GM10847 (cell line): Measurements from ENCODE around the gene PDZK1IP1.

Experiments used
- POLR2A ChIP-seq: IDR thresholded peaks from 2 replicates; pipeline ENCODE4 v1.6.1; 2011; ENCODE audit not compliant: insufficient read length; ENCODE audit errors: extremely low read depth

Gene PDZK1IP1

GRCh38 chr1:47226839-47227215 lies 37.0 kb upstream of the PDZK1IP1 start:
- TF ChIP-seq POLR2A = no peak

- no peak for TF ChIP-seq POLR2A
Observed at GRCh38 chr1:47226121-47226838, 36.4 kb upstream of the PDZK1IP1 start.

GRCh38 chr1:47225430-47226100 lies 35.7 kb upstream of the PDZK1IP1 start:
- no peak for TF ChIP-seq POLR2A

- TF ChIP-seq POLR2A = no peak
Observed at GRCh38 chr1:47224676-47225399, 35.0 kb upstream of the PDZK1IP1 start.

GRCh38 chr1:47223921-47224675 lies 34.3 kb upstream of the PDZK1IP1 start:
- TF ChIP-seq POLR2A = no peak

- TF ChIP-seq POLR2A = no peak
Observed at GRCh38 chr1:47223174-47223920, 33.5 kb upstream of the PDZK1IP1 start.

GRCh38 chr1:47222476-47222875 lies 32.6 kb upstream of the PDZK1IP1 start:
- TF ChIP-seq POLR2A = no peak

GRCh38 chr1:47219590-47220220 lies 29.9 kb upstream of the PDZK1IP1 start:
- no peak for TF ChIP-seq POLR2A

GRCh38 chr1:47219001-47219400 lies 29.2 kb upstream of the PDZK1IP1 start:
- TF ChIP-seq POLR2A = no peak

GRCh38 chr1:47216278-47217059 lies 26.6 kb upstream of the PDZK1IP1 start:
- TF ChIP-seq POLR2A = no peak

GRCh38 chr1:47215713-47216112 lies 25.9 kb upstream of the PDZK1IP1 start:
- no peak for TF ChIP-seq POLR2A

GRCh38 chr1:47214549-47214948 lies 24.7 kb upstream of the PDZK1IP1 start:
- no peak for TF ChIP-seq POLR2A

- TF ChIP-seq POLR2A = no peak
Observed at GRCh38 chr1:47213230-47213963, 23.6 kb upstream of the PDZK1IP1 start.

- TF ChIP-seq POLR2A = no peak
Observed at GRCh38 chr1:47212636-47213229, 22.9 kb upstream of the PDZK1IP1 start.
